ENCODE data around the gene PLXNA2.

Gene PLXNA2

GRCh38 chr1:208202333-208202995 lies 41.7 kb downstream of the PLXNA2 start:
- DNase-seq: no peak

DNA sequence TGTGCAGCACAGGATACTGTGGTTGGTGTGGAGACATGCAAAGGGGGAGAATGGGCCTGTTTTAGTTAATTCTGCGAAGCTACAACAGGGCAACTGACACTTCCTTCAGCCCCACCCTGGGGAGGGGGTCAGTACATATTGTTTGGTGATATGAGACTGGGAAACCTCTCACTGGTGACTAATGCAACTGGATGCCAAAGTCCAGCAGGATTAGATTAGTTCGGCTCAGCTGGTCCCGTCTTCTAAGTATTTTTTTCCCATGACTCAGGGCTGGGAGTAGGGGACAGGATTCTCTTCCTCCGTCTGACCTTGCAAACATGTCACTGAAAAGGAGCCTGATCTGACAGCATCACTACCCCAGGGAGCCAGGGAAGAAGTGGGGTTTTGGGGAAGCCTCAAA lies 43.0 kb downstream of the PLXNA2 start:
- DNase-seq: no peak

DNA sequence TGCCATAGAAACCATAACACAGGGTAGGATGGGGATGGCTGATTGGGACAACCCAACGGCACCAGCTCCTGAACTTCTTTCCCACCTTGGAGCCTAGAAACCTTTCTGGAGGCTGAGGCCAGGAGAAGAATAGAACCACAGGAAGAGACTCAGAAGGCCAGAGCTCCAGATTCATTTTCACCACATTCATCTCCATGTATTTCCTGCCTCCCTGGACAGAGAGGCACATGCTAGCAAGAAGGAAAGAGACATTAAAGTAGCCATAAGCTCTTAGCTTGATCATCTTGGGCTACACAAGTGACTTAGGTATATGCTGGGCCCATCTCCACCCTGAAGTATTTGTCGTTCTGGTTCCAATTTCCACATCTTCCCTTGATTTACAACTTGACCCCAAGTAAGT lies 44.1 kb downstream of the PLXNA2 start:
- DNase-seq: no peak

- DNase-seq: no peak
Observed at GRCh38 chr1:208198236-208198635, 45.9 kb downstream of the PLXNA2 start.

GRCh38 chr1:208194944-208195343 lies 49.2 kb downstream of the PLXNA2 start:
- no peak for DNase-seq

- DNase-seq: no peak
Observed at GRCh38 chr1:208192995-208193394, 51.2 kb downstream of the PLXNA2 start.

DNA sequence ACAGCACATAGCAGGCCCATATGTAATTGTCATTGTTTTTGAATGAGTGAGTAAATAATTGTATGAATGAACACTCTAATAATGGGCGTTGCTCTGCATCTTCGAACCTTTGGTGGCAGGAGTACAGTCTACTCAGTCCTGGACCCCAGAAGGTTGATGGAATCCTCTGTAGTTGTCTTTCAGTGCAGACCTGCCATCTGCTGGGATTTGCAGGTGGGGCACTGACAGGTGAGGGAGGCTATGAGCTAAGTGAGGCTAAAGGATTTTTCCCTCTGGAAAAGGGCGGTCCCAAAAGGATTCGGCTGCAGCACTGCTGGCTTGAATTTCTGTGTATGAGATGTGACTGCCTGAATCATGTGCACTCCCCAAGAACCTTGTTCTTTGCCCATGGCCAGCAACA lies 53.4 kb downstream of the PLXNA2 start:
- DNase-seq: no peak

- DNase-seq: no peak
Observed at GRCh38 chr1:208189716-208190115, 54.5 kb downstream of the PLXNA2 start.

DNA sequence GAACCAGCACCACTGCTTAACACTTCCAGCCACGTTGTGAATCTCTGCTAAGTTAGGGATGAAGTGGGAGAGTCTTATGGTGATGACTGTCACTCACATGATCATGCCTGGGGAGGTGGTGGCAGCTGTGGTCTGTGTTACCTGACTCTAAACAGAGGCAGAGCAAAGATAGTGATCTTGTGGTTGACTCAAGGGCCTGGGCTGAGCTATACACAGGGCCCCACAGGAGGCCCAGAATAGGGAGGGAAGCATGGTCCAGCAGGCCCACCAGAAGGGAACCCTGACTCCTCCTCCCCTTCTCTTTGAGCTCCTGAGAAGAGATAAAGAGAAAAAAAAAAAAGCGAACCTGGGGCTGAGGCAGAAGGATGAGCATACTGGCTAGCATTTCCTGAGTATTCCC lies 55.0 kb downstream of the PLXNA2 start:
- DNase-seq: no peak

DNA sequence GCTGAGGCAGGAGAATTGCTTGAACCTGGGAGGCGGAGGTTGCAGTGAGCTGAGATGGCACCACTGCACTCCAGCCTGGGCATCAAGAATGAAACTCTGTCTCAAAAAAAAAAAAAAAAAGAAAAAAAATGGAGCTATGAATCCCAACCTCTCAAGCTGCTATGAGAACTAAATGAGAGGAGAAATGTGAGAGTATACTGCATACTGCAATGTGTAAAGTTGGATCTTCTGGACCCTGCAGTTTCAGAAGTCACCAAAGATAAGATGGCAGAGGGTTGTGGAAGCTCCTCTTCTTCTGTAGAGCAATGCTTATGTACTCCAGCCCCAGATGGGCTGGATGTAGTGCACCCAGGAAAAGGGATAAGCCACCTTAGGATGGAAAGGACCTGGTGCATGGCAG lies 55.6 kb downstream of the PLXNA2 start:
- no peak for DNase-seq

DNA sequence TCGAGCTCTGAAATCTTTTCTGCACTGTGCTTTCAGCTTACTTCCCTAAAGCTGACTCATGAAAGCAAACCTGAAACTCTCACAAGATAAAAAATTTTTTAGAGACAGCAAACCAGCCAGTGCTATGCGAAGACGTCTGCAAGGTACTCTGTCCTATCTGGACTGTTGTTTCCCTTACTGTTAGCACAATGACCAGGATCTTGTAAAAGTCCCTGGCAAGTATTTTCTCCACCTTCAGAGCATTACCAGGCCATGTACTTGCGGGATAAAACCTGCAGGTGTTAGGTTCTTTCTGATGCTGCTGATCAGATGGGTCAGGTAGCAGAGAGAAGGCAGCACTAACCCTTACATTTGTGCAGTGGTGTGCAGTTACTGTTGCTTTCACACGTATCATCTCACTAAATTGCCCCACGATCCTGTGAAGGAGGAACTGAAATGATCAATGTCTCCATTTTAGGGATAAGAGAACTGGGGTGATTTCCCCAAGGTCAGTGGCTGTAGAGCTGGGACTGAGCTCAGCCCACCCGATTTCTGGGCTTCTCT lies 56.6 kb downstream of the PLXNA2 start:
- no peak for DNase-seq

DNA sequence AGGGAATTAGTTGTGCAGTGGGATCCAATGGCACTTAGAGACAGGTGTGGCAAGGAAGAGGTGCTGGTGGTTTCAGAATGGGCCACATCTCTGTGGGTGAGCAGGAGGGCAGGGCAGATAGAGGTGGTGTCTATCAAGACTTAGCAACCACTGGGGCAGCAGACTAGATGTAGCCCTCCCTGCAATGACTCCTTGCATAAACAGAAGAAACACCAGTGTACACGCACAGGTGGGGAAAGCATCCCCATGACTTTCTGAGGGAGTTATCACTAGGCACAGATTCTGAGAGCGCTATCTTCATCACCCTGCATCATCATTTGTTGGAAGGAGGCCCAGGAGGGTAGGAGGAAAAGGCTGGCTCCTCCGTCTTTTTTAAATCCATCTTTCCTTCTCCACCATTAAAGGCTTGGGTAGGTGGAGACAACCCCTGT lies 58.4 kb downstream of the PLXNA2 start:
- no peak for DNase-seq

DNA sequence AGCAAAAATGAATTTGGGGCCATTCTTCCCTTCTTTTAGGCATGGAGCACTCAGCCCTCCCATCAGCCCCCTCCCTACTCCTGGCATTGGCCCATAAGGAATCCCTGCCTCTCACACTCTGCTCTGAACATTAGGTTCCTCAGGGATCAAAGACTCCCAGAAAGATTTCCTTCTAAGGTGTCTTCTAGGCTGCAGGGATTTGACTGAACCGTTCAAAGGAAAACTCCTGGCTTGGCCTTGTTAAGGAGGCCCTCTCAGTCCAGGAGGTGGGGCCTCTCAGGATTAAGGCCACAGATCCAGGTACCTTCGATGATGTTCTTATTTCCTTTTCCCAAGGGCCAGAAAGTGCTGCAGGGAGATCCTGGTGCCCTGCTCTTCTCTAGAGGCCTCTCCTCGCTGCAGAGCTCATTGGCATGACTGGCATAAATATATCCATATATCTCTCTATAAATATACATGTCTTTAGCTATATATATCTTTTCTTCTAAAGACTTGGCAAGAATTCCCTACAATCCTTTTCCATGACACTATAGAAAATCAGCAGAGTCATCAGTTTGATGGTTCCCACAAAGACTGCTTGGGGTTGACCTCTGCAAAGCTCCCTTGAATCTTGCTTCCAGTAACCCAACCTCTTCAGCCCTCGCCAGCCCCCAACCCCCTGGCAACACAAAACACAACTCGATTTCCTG lies 59.1 kb downstream of the PLXNA2 start:
- no peak for DNase-seq

DNA sequence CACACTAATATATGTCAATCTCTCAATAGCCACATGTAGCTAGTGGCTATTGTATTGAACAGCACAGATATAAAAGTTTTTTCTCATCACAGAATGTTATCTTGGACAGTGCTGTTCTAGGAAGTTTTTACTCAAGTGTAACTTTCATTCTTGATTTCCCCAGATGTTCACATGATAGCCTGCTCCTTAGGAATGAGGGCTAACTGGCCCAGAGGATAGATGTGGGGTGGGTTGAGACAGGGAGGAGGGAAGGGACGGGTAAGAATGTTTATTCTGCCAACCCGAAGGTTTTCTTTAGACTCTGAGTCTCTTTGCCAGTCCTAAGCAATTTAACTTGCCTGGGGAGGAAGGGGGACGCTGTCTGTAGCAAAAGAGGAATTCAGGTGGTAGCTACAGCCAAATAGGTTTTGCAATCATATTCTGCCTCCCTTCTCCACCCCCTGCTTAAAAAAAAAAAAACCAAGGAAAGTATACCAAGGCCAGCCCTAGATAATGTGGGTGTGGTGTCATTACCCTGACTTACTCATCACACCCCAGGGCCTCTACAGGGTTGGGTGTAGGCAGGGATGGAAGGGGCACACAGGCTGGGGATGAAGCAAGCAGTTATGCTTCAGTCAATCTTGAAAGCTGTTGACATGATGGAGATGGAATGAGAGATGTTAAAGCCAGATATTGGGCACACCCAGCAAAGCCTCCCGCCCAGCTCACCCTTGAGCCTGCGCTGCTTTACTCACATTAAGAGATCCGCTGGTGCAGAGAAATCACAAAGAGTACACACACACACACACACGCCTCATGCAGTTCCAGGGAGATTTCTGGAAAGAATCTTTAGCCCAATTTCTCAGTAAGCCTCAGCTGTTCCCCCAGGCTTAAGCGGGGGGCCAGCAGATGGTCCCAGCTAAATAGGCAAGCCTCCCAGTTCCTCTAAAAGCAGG lies 59.9 kb downstream of the PLXNA2 start:
- DNase-seq: no peak

DNA sequence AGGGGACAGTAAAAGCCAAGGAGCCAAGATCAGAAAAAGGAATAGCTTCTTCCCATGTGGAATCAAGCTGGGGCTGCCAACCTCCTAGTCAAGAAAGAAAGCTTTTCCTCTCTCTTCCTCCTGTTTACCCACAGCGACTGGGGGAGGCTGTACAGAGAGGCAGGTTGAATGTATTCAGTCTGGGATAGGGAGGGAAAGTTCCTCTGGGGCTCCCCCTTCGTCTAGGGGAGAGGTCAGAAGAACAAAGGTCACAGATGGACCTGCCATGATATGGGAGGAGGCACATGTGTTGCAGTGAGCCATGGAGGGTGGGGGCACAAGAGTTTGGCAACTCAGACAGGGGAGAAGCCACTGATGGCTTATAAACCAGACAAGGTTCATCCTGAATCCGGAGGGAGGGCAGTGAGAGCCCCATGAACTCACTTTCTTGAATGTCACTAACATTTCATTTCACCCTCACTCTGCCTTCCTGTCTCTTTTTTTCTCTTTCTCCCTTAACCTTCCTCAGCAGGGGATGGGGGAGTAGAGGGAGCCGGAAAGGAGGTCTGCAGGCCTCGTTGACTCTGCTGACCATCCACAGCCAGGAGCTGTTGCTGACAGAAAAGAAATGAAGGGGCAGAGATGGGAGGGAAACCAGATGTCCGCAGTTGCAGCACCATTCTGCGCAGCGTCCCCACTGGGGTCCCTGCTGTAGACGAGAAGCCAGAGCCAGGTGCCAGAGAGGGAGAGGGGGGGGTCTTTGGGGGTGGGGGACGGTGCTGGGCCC lies 61.1 kb downstream of the PLXNA2 start:
- no peak for DNase-seq

- no peak for DNase-seq
Observed at GRCh38 chr1:208181364-208181763, 62.8 kb downstream of the PLXNA2 start.

DNA sequence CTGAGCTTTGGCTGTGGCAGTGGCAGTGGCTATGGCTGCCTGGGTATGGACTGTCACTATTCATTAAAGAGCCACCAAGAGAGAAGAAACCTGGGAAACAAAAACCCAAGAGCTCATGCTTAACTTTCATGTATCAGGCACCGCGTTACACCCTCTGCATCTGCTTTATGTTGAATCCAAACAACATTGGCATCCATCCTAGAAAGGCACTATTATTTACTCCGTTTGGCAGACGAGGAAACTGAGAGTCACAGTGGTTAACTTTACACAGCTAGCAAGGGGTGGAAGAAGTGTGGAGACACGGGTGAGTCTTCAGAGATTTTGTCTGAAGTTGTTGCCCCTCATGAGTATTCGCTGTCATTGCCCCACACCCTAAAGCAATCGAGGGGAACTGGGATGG lies 63.8 kb downstream of the PLXNA2 start:
- DNase-seq: no peak

DNA sequence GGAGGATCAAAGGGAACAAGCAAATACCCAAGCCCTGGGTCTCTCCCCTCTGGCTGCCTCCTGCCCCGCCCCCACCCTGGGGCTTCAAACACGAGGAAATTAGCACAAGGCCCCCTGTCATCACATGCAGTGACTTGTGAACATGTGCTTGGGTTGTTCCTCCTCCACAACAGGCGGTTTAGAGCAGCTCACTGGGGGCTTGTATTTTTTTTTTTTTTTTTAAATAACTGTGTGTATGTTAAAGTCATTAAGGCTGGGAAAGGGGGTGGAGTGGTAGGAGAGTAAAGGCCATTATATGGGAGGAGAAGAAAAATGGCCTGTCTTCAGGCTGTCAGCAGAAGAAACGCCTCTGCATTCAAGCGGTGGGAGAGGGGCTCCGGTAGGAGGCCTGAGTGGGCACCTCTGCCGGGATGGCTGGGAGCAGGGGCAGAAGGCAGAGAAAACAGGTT lies 64.2 kb downstream of the PLXNA2 start:
- no peak for DNase-seq

DNA sequence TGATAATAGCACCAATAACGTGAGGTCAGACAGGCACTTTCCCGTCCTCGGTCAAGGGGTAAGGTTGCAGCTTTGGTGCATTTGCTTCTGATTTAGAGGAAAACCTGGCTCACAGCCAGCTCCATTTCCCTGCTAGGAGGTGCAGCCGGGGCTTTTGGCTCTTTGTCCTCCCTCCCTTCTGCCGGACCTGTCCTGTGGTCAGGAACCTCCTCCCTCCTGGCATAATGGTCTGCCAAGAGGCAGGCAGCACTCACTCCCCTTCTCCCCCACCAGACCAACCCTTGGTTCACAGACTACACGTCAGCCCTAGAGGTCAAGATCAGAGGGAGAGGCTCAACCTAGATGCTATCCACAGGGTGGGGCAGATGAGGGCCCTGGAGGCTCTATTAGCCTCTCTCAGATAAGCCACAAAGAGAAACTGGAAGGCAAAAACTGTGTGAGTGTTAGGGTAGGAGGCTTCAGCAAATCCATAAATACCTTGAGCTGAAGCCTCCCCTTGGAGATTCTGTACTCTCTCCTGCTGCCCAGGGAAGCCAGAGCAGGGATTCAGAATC lies 64.8 kb downstream of the PLXNA2 start:
- no peak for DNase-seq

DNA sequence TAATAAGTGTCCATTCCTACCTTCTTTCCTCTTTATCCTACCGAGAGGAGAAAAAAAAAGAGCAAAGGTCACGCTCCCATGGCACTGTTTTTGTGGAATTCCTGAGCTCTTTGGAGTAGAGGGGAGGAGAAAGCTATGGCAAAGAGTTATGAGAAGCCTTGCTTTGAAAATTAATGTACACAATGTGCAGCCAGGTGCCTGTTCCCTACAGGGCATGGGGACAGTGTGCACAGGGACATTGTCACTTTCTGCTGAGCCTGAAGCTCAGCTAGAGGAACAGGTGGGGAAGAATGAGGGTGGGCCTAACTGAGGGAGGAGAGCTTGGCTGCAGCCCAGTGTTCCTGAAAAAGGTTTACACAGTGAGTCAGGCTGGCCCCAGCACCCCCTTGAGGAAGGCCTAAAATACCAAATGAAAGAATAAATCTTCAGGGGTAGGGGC lies 66.1 kb downstream of the PLXNA2 start:
- no peak for DNase-seq

DNA sequence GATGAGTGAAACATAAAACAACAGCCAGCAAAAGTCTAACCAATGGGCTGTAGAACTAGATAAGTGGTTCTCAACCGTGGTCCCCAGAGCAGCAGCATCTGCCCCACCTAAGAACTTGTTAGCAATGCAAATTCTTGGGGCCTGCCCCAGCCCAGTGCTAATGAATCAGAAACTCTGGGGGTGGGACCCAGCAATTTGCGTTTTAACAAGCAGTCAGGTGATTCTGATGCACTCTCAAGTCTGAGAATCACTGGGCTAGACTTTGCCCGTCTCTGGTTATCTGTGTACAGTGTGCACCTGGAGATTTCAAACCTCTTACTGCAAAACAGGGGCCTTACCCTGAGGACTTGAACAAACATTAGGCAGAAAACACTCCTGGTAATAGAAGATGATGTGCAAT lies 66.5 kb downstream of the PLXNA2 start:
- no peak for DNase-seq

DNA sequence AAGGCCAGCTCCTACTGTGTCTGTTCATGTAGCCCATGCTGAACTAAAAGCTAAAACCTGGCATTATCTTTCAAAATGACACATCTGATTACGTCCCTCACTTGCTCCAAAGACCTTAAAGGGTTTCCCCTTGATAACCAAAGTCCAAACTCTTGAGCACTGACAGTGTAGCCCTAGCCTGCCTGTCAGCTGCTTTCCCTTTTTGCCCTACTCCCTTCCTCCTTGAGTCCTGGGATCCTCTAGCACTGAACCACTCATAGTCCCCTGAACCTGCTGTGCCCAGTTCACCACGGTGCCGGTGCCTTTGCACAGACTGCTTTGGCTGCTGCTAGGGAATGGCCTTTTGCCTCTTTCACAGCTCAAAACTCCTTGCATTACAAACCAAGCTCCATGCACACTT lies 67.5 kb downstream of the PLXNA2 start:
- no peak for DNase-seq
